K562 (cell line): ENCODE measurements around the gene TMEM43. TPM values are rescaled to one million over a fixed set of nuclear protein-coding genes. Genes with fewer than 3 reads are reported as not detected.

Experiments used
- ARID1B ChIP-seq: fragments of 450-650 bp; IDR thresholded peaks from 2 replicates; pipeline ENCODE4 v1.6.1; 2016; ENCODE audit warnings: antibody characterized with exemption, mild to moderate bottlenecking, inconsistent platforms
- ATF7 ChIP-seq: fragments of 450-650 bp; IDR thresholded peaks from 2 replicates; pipeline ENCODE4 v1.7.1; 2014; ENCODE audit warnings: mild to moderate bottlenecking, moderate library complexity
- BHLHE40 ChIP-seq: IDR thresholded peaks from 2 replicates; pipeline ENCODE4 v1.6.1; 2011; ENCODE audit warnings: low read length, improper control_type of control experiment
- EP300 ChIP-seq: IDR thresholded peaks from 2 replicates; pipeline ENCODE4 v1.6.1; 2012; ENCODE audit warnings: low read length, improper control_type of control experiment
- FOS ChIP-seq: IDR thresholded peaks from 3 replicates; pipeline ENCODE4 v1.6.1; 2011; ENCODE audit not compliant: insufficient read length; ENCODE audit errors: extremely low read depth
- GATAD2B ChIP-seq: fragments of 450-650 bp; IDR thresholded peaks from 2 replicates; pipeline ENCODE4 v1.6.1; 2017; ENCODE audit warnings: mild to moderate bottlenecking, borderline replicate concordance
- MBD2 ChIP-seq: sonication (generic); IDR thresholded peaks from 2 replicates; pipeline ENCODE4 v1.6.1; 2016; ENCODE audit warnings: low read depth, borderline replicate concordance
- MTA3 ChIP-seq: fragments of 450-650 bp; formaldehyde crosslinking; IDR thresholded peaks from 2 replicates; pipeline ENCODE4 v1.6.1; 2017; ENCODE audit warnings: mild to moderate bottlenecking, borderline replicate concordance
- POLR3A ChIP-seq: IDR thresholded peaks from 2 replicates; pipeline ENCODE4 v1.6.1; 2011; ENCODE audit warnings: borderline replicate concordance, mild to moderate bottlenecking, moderate library complexity; ENCODE audit not compliant: insufficient read length, insufficient read depth; ENCODE audit errors: extremely low read depth
- RBBP5 ChIP-seq: fragments of 200-600 bp; sonication (generic); IDR thresholded peaks from 2 replicates; pipeline ENCODE4 v1.6.1; 2012; ENCODE audit warnings: borderline replicate concordance, mild to moderate bottlenecking, low read length, control low read depth, inconsistent platforms; ENCODE audit not compliant: insufficient read depth, poor library complexity, severe bottlenecking
- SAP30 ChIP-seq: fragments of 200-600 bp; sonication (generic); IDR thresholded peaks from 2 replicates; pipeline ENCODE4 v1.6.1; 2012; ENCODE audit warnings: borderline replicate concordance, low read depth, mild to moderate bottlenecking, moderate library complexity, low read length, control low read depth, inconsistent platforms; ENCODE audit not compliant: insufficient read depth, poor library complexity, severe bottlenecking
- SMARCC2 ChIP-seq: fragments of 450-650 bp; IDR thresholded peaks from 2 replicates; pipeline ENCODE4 v1.6.1; 2017; ENCODE audit warnings: antibody characterized with exemption, moderate library complexity, mild to moderate bottlenecking, low read depth
- SPI1 ChIP-seq: IDR thresholded peaks from 2 replicates; pipeline ENCODE4 v1.6.1; 2011; ENCODE audit warnings: low read depth, low read length, control low read depth, borderline replicate concordance
- TEAD4 ChIP-seq, 2 experiments: sonication (generic) in 1 of 2; formaldehyde crosslinking in 1 of 2; IDR thresholded peaks; 2 replicates each; pipeline versions ENCODE4 v1.6.1 to v1.8.0; 2012 to 2022; ENCODE audit warnings: borderline replicate concordance in 1 of 2, inconsistent platforms in 1 of 2, low read length in 1 of 2, mild to moderate bottlenecking in 1 of 2, missing genetic modification reagents in 1 of 2
- TSC22D4 ChIP-seq: fragments of 450-650 bp; IDR thresholded peaks from 2 replicates; pipeline ENCODE4 v1.6.1; 2016; ENCODE audit warnings: missing genetic modification characterization, missing biosample characterization, control low read depth
- U2AF2 ChIP-seq: fragments of 200-400 bp; formaldehyde crosslinking; optimal IDR thresholded peaks from 2 replicates; pipeline ENCODE3; 2017; ENCODE audit warnings: low read depth, mild to moderate bottlenecking, low read length
- ZNF384 ChIP-seq: IDR thresholded peaks from 2 replicates; pipeline ENCODE4 v1.6.1; 2012; ENCODE audit warnings: low read depth, low read length, improper control_type of control experiment
- polyA plus RNA-seq, 8 experiments: library from polyadenylated mRNA; depleted of rRNA in 4 of 8; stranded (reverse) in 5 of 8; unstranded in 3 of 8; fragments of >200 nt; fragmentation: Nextera tagmentation in 2 of 8; fragmentation: Illumina TruSeq in 1 of 8; extraction: Ambion mirVana in 2 of 8; extraction: Trizol in 1 of 8; gene quantifications; 2 replicates each; pipeline versions ENCODE4 v1.2.1 to v1.2.3, GENCODE V29; 2011 to 2014; ENCODE audit warnings: inconsistent platforms in 1 of 8, missing spikeins in 1 of 8
- total RNA-seq, 7 experiments: library from RNA; depleted of rRNA in 6 of 7; stranded (reverse); fragments of >200 nt in 6 of 7; fragmentation: Illumina TruSeq in 2 of 7; extraction: Trizol in 2 of 7; gene quantifications; 2 replicates each; pipeline versions ENCODE4 v1.2.1 to v1.2.3, GENCODE V29; 2011 to 2021; ENCODE audit warnings: low replicate concordance in 1 of 7
- TF ChIP-seq, protein P1 (sequence below), 2 experiments: fragments of 450-650 bp in 1 of 2; sonication (generic) in 1 of 2; formaldehyde crosslinking in 1 of 2; IDR thresholded peaks in 1 of 2; conservative IDR thresholded peaks in 1 of 2; 2 replicates each; pipeline versions ENCODE4 v1.6.1 to v1.8.1; 2016 to 2023; ENCODE audit warnings: mild to moderate bottlenecking in 2 of 2, moderate library complexity in 2 of 2, inconsistent platforms in 1 of 2, missing genetic modification reagents in 1 of 2
- TF ChIP-seq, protein P2 (sequence below): fragments of 250-450 bp; sonication (Bioruptor Pico); IDR thresholded peaks from 2 replicates; pipeline ENCODE4 v1.8.0; 2021; ENCODE audit warnings: moderate library complexity, mild to moderate bottlenecking, inconsistent platforms
- TF ChIP-seq, protein P3 (sequence below): fragments of 450-650 bp; IDR thresholded peaks from 2 replicates; pipeline ENCODE4 v1.6.1; 2016

TMEM43 gene
- total and polyA plus RNA-seq, 9 of the 15 experiments (the other 6 are each of a cell fraction or from before 2014, with no cell fraction given): 16.7 to 46.1 (median 35.7) TPM

DNA sequence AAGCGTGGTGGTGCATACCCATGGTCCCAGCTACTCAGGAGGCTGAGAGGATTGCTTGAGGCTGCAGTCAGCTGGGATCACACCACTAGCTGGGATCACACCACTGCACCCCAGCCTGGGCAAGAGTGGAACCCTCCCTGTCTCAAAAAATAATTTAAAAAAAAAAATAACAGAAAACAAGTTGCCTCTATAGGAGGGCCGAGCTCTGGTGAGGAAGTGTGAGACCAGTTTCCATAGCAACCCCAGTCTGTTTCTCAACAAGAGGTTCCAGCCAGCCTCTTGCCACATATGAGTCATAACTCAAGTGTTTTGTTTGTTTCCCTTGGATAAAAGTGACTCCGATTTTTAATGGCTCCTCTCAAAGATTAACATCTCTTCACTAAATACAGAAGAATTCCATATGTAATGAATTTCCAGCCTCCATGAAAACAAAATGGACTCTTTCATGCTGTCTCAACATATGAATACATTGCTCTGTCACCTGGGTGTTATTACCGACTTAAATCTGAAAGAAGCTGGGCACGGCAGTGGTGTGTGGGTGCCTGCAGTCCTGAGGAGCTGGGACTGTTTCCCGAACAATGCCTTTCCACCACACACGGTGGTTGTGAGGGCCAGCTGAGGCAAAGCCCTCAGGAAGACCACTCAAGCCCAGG lies 19.7 kb downstream of the TMEM43 start (continued):
- TF ChIP-seq MBD2 (0 out of 2 replicates have a peak, but pooled peaks have one; percentile 34), TSC22D4 (tag) (no peak), ZNF384 (peak; percentile 27; the same call in 1 of the 2 replicates), ARID1B (peak; percentile 78), BHLHE40 (no peak), RBBP5 (peak; percentile 40), EP300 (peak; percentile 56), ATF7 (peak; percentile 79), SPI1 (peak; percentile 94), SAP30 (no peak), SMARCC2 (peak; percentile 77; the same call in 1 of the 2 replicates), POLR3A (no peak), GATAD2B (no peak), FOS (peak; percentile 76), U2AF2 (no peak), MTA3 (no peak), TEAD4 (IDR thresholded peaks at IDR 0.05; ENCODE audit: low read length) (peak; percentile 73), TEAD4 (CRISPR knock-in tag; IDR thresholded peaks at IDR 0.05; ENCODE audit: borderline replicate concordance) (no peak)
- TF ChIP-seq, protein P1, sequence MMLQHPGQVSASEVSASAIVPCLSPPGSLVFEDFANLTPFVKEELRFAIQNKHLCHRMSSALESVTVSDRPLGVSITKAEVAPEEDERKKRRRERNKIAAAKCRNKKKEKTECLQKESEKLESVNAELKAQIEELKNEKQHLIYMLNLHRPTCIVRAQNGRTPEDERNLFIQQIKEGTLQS (IDR thresholded peaks at IDR 0.05): peak; percentile 96
- TF ChIP-seq, protein P1 (CRISPR knock-in tag; conservative IDR thresholded peaks at IDR 0.05): peak; percentile 88
- TF ChIP-seq, protein P2, sequence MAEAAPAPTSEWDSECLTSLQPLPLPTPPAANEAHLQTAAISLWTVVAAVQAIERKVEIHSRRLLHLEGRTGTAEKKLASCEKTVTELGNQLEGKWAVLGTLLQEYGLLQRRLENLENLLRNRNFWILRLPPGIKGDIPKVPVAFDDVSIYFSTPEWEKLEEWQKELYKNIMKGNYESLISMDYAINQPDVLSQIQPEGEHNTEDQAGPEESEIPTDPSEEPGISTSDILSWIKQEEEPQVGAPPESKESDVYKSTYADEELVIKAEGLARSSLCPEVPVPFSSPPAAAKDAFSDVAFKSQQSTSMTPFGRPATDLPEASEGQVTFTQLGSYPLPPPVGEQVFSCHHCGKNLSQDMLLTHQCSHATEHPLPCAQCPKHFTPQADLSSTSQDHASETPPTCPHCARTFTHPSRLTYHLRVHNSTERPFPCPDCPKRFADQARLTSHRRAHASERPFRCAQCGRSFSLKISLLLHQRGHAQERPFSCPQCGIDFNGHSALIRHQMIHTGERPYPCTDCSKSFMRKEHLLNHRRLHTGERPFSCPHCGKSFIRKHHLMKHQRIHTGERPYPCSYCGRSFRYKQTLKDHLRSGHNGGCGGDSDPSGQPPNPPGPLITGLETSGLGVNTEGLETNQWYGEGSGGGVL (CRISPR knock-in tag): no peak
- TF ChIP-seq, protein P3, sequence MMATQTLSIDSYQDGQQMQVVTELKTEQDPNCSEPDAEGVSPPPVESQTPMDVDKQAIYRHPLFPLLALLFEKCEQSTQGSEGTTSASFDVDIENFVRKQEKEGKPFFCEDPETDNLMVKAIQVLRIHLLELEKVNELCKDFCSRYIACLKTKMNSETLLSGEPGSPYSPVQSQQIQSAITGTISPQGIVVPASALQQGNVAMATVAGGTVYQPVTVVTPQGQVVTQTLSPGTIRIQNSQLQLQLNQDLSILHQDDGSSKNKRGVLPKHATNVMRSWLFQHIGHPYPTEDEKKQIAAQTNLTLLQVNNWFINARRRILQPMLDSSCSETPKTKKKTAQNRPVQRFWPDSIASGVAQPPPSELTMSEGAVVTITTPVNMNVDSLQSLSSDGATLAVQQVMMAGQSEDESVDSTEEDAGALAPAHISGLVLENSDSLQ: peak; percentile 42; the same call in 1 of the 2 replicates
